Cerebellar cortex (tissue), 1 donor: Measurements from ENCODE around the gene PSMC5.
A peak's percentile ranks its signal among the peaks of the same experiment; 100 is the strongest.

ENCODE experiments used
- DNase-seq: peaks from one replicate; pipeline ENCODE4 v3.0.0-alpha.2; 2015; ENCODE audit warnings: low spot score

PSMC5 gene

GRCh38 chr17:63821804-63822203 is 5.4 kb upstream of the PSMC5 start:
- DNase-seq, result no peak

GRCh38 chr17:63822537-63822936 is 4.7 kb upstream of the PSMC5 start:
- no peak for DNase-seq

GRCh38 chr17:63823659-63824331 is 3.4 kb upstream of the PSMC5 start:
- no peak for DNase-seq

- no peak for DNase-seq
Measured at GRCh38 chr17:63824362-63824761, 2.9 kb upstream of the PSMC5 start.

GRCh38 chr17:63826468-63827001 is 696 bp upstream of the PSMC5 start:
- DNase-seq, result no peak

GRCh38 chr17:63827801-63828221 is 580 bp downstream of the PSMC5 start:
- DNase-seq, result no peak

DNA sequence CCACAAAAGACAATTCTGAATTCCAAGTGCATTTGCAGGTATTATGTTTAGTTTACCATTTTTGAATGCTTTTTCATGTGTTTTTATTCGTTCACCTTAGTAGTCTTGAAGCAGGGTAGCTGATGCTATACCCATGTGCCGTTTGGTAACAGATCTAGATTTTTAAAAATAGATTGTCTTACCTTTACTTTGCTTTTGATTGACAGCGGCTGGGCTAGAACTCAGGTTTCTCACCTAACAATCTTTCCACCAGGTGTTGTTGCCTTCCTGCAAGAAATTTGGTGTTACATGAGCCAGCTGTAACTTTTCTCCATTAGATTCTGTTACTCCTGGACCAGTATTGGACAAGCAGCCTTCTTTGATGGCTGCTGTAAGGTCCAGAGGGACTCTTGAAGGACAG is 1.7 kb downstream of the PSMC5 start:
- no peak for DNase-seq

DNA sequence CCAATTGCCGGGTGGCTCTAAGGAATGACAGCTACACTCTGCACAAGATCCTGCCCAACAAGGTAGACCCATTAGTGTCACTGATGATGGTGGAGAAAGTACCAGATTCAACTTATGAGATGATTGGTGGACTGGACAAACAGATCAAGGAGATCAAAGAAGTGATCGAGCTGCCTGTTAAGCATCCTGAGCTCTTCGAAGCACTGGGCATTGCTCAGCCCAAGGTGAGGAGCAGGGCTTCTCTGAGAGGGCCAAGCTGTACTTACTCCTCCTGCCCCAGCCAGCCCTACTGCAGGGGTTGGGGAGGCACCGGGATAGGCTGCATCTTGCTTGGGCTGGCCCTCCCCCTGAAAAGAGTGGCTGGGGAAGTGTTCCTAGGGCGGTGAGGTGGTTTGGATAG is 3.0 kb downstream of the PSMC5 start:
- DNase-seq, result no peak

DNA sequence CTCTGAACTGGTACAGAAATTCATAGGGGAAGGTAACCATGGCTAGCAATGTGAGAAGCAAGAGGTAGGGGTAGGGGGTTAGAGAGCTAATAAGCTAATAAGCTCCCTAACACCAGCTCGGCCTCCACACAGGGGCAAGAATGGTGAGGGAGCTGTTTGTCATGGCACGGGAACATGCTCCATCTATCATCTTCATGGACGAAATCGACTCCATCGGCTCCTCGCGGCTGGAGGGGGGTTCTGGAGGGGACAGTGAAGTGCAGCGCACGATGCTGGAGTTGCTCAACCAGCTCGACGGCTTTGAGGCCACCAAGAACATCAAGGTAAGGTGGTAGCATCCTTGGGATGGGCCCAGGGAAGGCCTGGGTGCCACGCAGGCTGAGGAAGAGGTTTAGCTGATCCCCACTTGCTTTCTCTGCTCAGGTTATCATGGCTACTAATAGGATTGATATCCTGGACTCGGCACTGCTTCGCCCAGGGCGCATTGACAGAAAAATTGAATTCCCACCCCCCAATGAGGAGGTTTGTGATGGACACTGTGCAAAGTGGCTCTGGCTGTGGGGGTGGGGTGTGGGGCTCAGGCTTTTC is 3.8 kb downstream of the PSMC5 start:
- DNase-seq, result no peak

- DNase-seq, result no peak
Measured at GRCh38 chr17:63831505-63831904, 4.3 kb downstream of the PSMC5 start.

GRCh38 chr17:63832014-63832413 is 4.8 kb downstream of the PSMC5 start:
- no peak for DNase-seq

DNA sequence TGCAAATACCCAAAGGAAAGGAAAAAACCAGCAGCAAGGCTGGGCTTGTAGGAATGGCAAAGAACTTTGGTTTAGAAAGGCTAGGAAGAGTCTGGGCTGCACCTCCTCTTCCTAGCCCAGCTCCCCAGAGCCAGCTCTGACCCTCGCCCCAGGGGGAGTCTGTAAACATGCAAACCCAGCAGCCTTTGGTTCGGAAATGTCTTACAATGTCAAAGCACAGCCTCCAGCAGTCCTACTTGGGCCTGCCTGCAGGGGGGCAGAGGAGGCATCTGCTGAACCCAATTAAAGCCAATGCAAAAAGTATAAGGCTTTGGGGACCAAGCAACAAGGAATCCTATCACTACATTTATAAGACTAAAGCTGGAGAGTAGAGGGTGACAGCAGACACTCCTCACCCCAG is 5.2 kb downstream of the PSMC5 start:
- no peak for DNase-seq

GRCh38 chr17:63833026-63833740 is 6.0 kb downstream of the PSMC5 start:
- DNase-seq, result no peak

DNA sequence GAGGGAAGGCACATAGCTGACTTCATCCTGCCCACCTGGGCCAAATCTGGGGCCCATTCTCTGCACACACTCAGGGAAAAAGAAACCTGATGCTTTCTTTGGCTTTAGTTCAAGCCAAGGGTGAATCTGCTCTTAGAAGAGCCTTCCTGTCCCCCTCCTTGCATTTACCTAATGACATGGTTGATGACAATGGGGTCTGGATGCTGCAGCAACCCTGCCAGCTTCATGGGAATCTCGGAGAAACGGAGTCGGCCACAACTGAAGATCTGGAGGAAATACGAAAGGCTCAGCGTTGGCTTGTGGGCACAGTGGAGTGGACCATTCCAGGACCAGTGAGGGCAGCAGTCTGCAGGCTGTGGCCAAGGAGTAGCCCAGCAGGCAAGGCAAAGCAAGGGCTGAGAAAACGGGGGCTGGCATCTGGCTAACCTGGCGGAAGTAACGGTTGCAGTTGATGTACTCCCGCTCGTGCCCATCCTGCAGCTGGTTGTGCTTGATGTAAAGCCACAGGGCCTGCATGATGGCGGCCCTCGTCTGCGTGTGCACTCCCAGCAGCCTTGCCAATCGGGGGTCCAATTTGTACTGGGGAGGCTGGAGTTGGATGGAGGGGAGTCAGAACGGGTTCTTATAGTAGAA is 6.6 kb downstream of the PSMC5 start:
- DNase-seq, result no peak

DNA sequence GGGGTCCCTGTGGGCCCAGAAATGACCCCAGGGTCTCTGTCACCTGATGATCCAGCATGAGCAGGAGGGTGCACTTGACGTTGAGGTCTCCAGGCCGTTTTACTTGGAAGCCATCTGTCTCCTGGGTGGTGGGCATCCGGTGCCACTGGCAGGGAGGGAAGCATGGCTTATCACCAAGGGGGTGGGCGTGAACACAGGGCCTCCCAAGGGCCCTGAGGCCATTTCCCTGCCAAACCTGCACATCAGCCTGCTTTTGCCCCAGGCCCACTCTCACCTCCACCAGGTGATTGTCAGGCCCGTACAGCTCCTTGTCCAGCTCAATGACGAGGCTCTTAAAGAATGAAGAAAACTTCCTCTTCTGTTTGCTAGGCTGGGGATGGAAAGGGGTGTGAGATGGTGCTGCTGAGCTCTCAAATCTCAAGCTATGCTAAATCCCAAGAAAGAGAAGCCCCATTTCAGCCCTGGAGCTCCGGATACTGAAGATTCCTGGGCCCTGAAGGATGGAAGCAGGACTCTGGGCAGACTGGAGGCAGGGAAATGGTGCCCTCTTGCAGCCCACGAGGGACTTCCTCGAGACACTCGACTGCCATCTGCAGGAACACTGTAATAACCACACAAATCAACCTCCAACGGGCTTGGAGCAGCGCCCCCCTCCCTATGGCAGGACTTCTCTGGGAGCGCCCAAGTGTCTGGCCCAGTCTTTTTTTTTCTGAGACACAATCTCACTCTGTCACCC is 7.4 kb downstream of the PSMC5 start:
- peak; percentile 80 for DNase-seq

GRCh38 chr17:63835167-63835720 is 8.0 kb downstream of the PSMC5 start:
- no peak for DNase-seq

GRCh38 chr17:63836811-63837210 is 9.6 kb downstream of the PSMC5 start:
- no peak for DNase-seq

DNA sequence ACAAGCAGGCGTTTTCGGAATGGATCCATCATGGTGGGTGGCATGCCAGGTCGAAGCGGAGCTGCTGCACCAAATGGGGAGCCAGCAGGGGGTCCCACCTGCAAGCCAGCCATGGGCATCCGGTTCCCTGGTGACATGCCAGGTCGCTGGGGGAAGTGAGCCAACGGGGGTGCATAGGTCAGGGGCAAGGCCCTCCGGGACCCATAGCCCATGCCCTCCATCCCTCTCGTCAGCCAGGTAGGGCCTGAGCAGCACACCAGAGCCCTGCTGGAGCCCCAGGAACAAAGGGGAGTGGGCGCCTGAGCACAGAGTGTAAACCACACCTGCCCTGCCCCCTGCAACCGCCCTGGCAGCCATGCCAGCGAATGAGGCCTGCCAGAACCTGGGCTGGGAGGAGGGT is 10.2 kb downstream of the PSMC5 start:
- no peak for DNase-seq

DNA sequence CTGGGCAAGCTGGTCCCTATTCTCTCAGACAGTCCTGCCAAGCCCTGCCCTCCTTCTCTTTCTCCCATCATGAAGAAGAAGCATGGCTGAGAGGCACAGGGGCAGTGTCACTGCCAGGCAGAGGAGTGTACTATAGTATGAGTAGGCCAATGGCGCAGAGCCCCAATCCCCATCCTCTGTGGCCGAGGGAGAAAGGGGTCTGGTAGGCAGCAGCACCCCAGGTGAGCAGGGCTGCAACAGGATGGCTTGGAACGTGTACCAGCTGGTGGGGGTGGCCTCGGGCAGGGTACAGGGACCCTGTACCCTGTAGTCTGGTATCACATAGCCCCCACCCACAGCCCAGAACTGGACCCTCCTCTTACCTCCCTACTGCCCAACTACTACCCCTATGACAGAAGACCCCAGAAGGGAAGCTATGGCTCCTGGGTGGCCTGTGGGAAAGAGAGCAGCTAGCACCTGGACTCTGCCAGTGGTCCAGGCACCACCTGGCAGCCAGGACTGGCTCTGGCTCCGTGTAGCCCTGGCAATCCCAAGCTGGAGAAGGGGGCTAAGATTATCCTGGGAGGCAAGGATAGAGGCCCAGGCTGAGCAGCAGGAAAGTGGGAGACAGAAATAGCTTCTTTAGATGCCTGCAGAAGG is 10.8 kb downstream of the PSMC5 start:
- DNase-seq, result peak; percentile 45

DNA sequence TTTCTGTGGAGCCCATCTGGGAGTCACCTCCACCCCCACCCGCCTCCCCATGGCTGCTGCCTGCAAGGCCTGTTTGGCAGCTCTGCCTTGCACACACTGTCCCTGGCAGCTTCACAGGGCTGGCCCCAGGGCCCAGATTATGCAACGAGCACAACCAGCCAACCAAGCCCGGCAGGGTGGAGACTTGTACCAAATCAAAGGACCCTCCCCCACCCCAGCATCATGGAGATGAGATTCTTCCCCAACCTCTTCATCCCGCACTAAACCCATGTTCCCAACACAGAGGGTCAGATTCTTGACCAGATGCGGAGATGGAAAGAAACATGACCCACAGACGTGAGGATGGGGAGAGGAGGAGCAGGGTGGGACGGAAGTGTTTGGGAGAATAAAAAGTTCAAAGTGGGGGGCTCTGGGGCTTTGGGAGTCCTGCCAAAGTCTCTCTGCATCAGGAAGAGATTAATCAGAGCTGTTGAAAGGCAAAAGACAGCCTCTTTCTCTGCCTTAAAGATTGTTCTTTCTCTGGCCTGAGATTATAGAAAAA is 11.5 kb downstream of the PSMC5 start:
- DNase-seq, result peak; percentile 96
